GM12878 (cell line): ENCODE measurements around the gene TRIM7. TPM values are rescaled to one million over a fixed set of nuclear protein-coding genes. Genes with fewer than 3 reads are reported as not detected.

Source experiments
- ATAC-seq: fragments of 200-7000 bp; cut with Tn5 transposase; 3 replicates; pipeline ENCODE4 v1.9.1; 2020; ENCODE audit warnings: mild to moderate bottlenecking, moderate library complexity
- BruUV-seq: library from RNA; stranded (reverse); fragments of 400-500 nt; replicated peaks from 2 replicates; lab custom pipeline; 2021; lab: Mats Ljungman, UMichigan
- CTCF ChIA-PET: fragments of 300-600 bp; sonication (Branson Sonifier 250); formaldehyde crosslinking; extraction: SDS; loops from one replicate; lab custom pipeline; 2021; ENCODE audit warnings: inconsistent platforms; lab: Yijun Ruan, JAX
- POLR2A ChIA-PET: fragments of 350-600 bp; formaldehyde crosslinking; extraction: SDS; loops from one replicate; lab custom pipeline; 2021; ENCODE audit warnings: inconsistent platforms; lab: Charles Lee
- RAD21 ChIA-PET: fragments of 300-600 bp; sonication (Branson Sonifier 250); formaldehyde crosslinking; loops from one replicate; lab custom pipeline; 2023; ENCODE audit warnings: antibody characterized with exemption; ENCODE audit not compliant: unreplicated experiment; lab: Charles Lee
- SMC1A ChIA-PET: fragments of 300-600 bp; sonication (Branson Sonifier 250); formaldehyde crosslinking; loops from one replicate; lab custom pipeline; 2023; ENCODE audit not compliant: unreplicated experiment, uncharacterized antibody; lab: Charles Lee
- DNase-seq: peaks from one replicate; pipeline ENCODE4 v3.0.0-alpha.2; 2011; ENCODE audit warnings: low read depth, low spot score
- FAIRE-seq: peaks from 3 replicates; lab custom pipeline; 2011; peaks lifted over from hg19 to GRCh38; lab: Jason Lieb, UNC
- H2AFZ ChIP-seq: 2 replicates; pipeline ENCODE4 v1.6.0; 2011; ENCODE audit warnings: low read depth, low read length, control low read depth; ENCODE audit not compliant: control insufficient read depth
- H3K27ac ChIP-seq: 2 replicates; pipeline ENCODE4 v1.5.1; 2011; ENCODE audit warnings: control low read depth; ENCODE audit not compliant: control insufficient read depth, insufficient read depth
- H3K27me3 ChIP-seq, 2 experiments: replicated peaks in 1 of 2; 2 replicates each; pipeline versions ENCODE4 v1.6.0 to v1.6.1; 2011; ENCODE audit warnings: low read length in 1 of 2; ENCODE audit not compliant: control insufficient read depth in 2 of 2, insufficient read depth in 2 of 2
- H3K36me3 ChIP-seq, 2 experiments: 2 replicates each; pipeline ENCODE4 v1.5.1; 2011; ENCODE audit warnings: low read length in 1 of 2; ENCODE audit not compliant: control insufficient read depth in 2 of 2, insufficient read depth in 2 of 2
- H3K4me1 ChIP-seq: 2 replicates; pipeline ENCODE4 v1.6.1; 2011; ENCODE audit warnings: mild to moderate bottlenecking, low read length, moderate library complexity, mixed read lengths; ENCODE audit not compliant: control insufficient read depth, insufficient read depth
- H3K4me2 ChIP-seq: 2 replicates; pipeline ENCODE4 v1.6.0; 2011; ENCODE audit warnings: control low read depth; ENCODE audit not compliant: control insufficient read depth, insufficient read depth
- H3K4me3 ChIP-seq: fragments of 200-600 bp; sonication (generic); 2 replicates; pipeline ENCODE4 v1.5.1; 2016
- H3K79me2 ChIP-seq: 2 replicates; pipeline ENCODE4 v1.6.0; 2011; ENCODE audit warnings: low read length; ENCODE audit not compliant: control insufficient read depth, insufficient read depth
- H3K9ac ChIP-seq: 2 replicates; pipeline ENCODE4 v1.8.0; 2011; ENCODE audit warnings: low read length, control low read depth, mixed read lengths; ENCODE audit not compliant: control insufficient read depth, insufficient read depth
- H3K9me3 ChIP-seq: replicated peaks from 3 replicates; pipeline ENCODE4 v1.5.1; 2011; ENCODE audit warnings: mild to moderate bottlenecking, low read length; ENCODE audit not compliant: control insufficient read depth, insufficient read depth
- H4K20me1 ChIP-seq: 2 replicates; pipeline ENCODE4 v1.6.0; 2011; ENCODE audit not compliant: control insufficient read depth, insufficient read depth
- CHD1 ChIP-seq: IDR thresholded peaks from 2 replicates; pipeline ENCODE4 v1.6.1; 2012; ENCODE audit warnings: low read depth, low read length, improper control_type of control experiment
- EP300 ChIP-seq, 2 experiments: fragments of 150-350 bp in 1 of 2; IDR thresholded peaks; 2 replicates each; pipeline ENCODE4 v1.6.1; 2011 to 2012; ENCODE audit warnings: low read depth in 2 of 2, low read length in 2 of 2, borderline replicate concordance in 1 of 2, improper control_type of control experiment in 1 of 2, inconsistent platforms in 1 of 2; ENCODE audit not compliant: control insufficient read depth in 1 of 2
- LARP7 ChIP-seq: fragments of 450-650 bp; IDR thresholded peaks from 2 replicates; pipeline ENCODE4 v1.6.1; 2017; ENCODE audit warnings: mild to moderate bottlenecking
- MYB ChIP-seq: fragments of 150-350 bp; IDR thresholded peaks from 2 replicates; pipeline ENCODE4 v1.6.1; 2014; ENCODE audit warnings: mild to moderate bottlenecking, low read depth, low read length, borderline replicate concordance
- WGBS: methylation state at CpG from one replicate; pipeline ENCODE4 v1.1.6; 2016; ENCODE audit warnings: low lambda C conversion rate; ENCODE audit not compliant: insufficient replicate concordance, insufficient coverage; ENCODE audit errors: missing lambda C conversion rate; 5-methylcytosine and 5-hydroxymethylcytosine counted together
- in situ Hi-C: fragments of 300-500 bp; cut with MboI; formaldehyde crosslinking; loops from 9 replicates; pipeline ENCODE4 v1.14.3; 2018; ENCODE audit warnings: mixed read lengths
- intact Hi-C: fragments of 100-400 bp; cut with micrococcal nuclease; formaldehyde crosslinking; loops from one replicate; pipeline ENCODE4 v1.14.2; 2022; ENCODE audit not compliant: unreplicated experiment
- polyA plus RNA-seq, 11 experiments: library from polyadenylated mRNA; depleted of rRNA in 4 of 11; unstranded in 6 of 11; stranded (reverse) in 5 of 11; fragments of >200 nt; fragmentation: Nextera tagmentation in 4 of 11; fragmentation: Illumina TruSeq in 1 of 11; extraction: Ambion mirVana in 4 of 11; extraction: Trizol in 1 of 11; gene quantifications; 1 replicate in 1 of 11; 2 replicates in 10 of 11; pipeline versions ENCODE4 v1.2.1 to v1.2.3, GENCODE V29; 2011 to 2016; ENCODE audit warnings: inconsistent platforms in 2 of 11, missing spikeins in 2 of 11, low read depth in 1 of 11
- total RNA-seq, 4 experiments: library from RNA; depleted of rRNA in 3 of 4; stranded (reverse); fragments of >200 nt in 3 of 4; fragmentation: Illumina TruSeq in 1 of 4; extraction: Trizol in 1 of 4; gene quantifications; 2 replicates each; pipeline versions ENCODE4 v1.2.1 to v1.2.3, GENCODE V29; 2013 to 2021

TRIM7 gene
- total and polyA plus RNA-seq, 10 of the 15 experiments (the other 5 are each of a cell fraction or from before 2014, with no cell fraction given), result 0.02 to 1.6 (median 0.41) TPM

GRCh38 chr5:181192337-181193046 is 12.5 kb downstream of the TRIM7 start:
- H3K4me3 ChIP-seq, result peak overlapping the region; percentile 73
- no peaks in the 10 kb centered on the region for H4K20me1 ChIP-seq
- intact Hi-C loops, result loop anchor here (1.0 kb wide), 1 partner anchor 52 kb away; no protein-coding TSS in a partner anchor
- ChIA-PET CTCF (interaction anchor here (1.4 to 7.6 kb wide), 4 partner anchors 7 to 24 kb away, joined by 3 to 96 read pairs (median 16); partner anchors contain the start of gene TRIM7), POLR2A (interaction anchor here (0.5 to 4.5 kb wide), 13 partner anchors 8 to 69 kb away, joined by 3 to 41 read pairs (median 4); partner anchors contain the start of genes RACK1, TRIM41, TRIM52 and TRIM7), SMC1A (interaction anchor here (0.8 to 3.5 kb wide), 7 partner anchors 8 to 70 kb away, joined by 3 to 32 read pairs (median 5); partner anchors contain the start of genes TRIM41 and TRIM7), RAD21 (interaction anchor here (0.8 to 6.9 kb wide), 11 partner anchors 7 to 69 kb away, joined by 3 to 72 read pairs (median 4); partner anchors contain the start of genes TRIM41, TRIM52 and TRIM7)
- H3K79me2 ChIP-seq, result no peaks in the 10 kb centered on the region; the same call in 1 of the 2 replicates
- WGBS, result 50% methylated on average over 12 of the region's 12 CpGs
- in situ Hi-C loops, result no loop called here
- peaks cover 6% of the 10 kb centered on the region for H3K4me1 ChIP-seq
- H3K9me3 ChIP-seq, result no peaks in the 10 kb centered on the region
- ATAC-seq (no peak), DNase-seq (no peak), FAIRE-seq (no peak)
- peak overlapping the region; percentile 86 for H3K4me2 ChIP-seq
- TF ChIP-seq EP300 (IDR thresholded peaks at IDR 0.05; ENCODE audit: borderline replicate concordance in 1 of 2, control insufficient read depth in 1 of 2, low read depth in 2 of 2, low read length in 2 of 2) (no peak), MYB (no peak), CHD1 (no peak), LARP7 (peak; percentile 38; the same call in 1 of the 2 replicates)
- peak overlapping the region; percentile 89; the same call in 1 of the 2 replicates for H2AFZ ChIP-seq
- peak overlapping the region; percentile 72; the same call in 1 of the 2 replicates for H3K27ac ChIP-seq
- peak overlapping the region; percentile 77 for H3K9ac ChIP-seq
- H3K36me3 ChIP-seq, result no peaks in the 10 kb centered on the region
- BruUV-seq, result TSS peak; percentile 76
- no peaks in the 10 kb centered on the region for H3K27me3 ChIP-seq
